ENCODE measurements around the gene STARD8. TPM values are rescaled to one million over a fixed set of nuclear protein-coding genes. Genes with fewer than 3 reads are reported as not detected.

STARD8 gene
- total RNA-seq, 1 experiment from 2014 or later, result not detected

DNA sequence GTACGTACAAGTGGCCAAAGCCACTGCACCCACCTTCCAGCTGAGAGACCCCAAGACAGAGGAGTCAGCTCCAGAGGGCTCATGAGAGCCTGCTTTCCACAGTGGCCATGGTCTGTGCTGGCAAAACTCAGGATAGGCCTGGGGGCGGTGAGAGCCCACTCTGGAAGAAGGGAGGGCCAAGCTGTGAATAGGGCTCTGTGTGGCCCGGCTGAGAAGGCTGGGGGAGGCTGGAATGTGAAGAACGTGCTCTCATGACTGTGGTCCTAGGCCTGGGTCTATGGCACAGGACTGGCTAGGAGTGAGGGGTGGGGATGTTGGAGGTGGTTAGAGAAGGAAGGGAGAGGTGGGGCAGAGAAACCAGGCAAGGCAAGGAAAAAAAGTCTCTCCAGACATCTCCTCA, 13.3 kb downstream of the STARD8 start:
- no peaks in the 10 kb centered on the region for H4K20me1 ChIP-seq (ENCODE audit: insufficient read depth, low read depth, low read length)
- H2AFZ ChIP-seq (ENCODE audit: low read length), result no peak overlapping the region
- no peaks in the 10 kb centered on the region for H3K27me3 ChIP-seq (ENCODE audit: low read length)
- DNase-seq, result no peak
- H3K36me3 ChIP-seq (ENCODE audit: insufficient read depth, low read length), result no peaks in the 10 kb centered on the region
- H3K4me3 ChIP-seq (ENCODE audit: low read length), result no peak overlapping the region
- H3K4me2 ChIP-seq (ENCODE audit: low read depth, low read length, poor library complexity, severe bottlenecking), result no peak overlapping the region
- H3K79me2 ChIP-seq (ENCODE audit: low read length), result no peaks in the 10 kb centered on the region
- no peak overlapping the region for H3K27ac ChIP-seq (ENCODE audit: low read length)
- H3K9me2 ChIP-seq (replicated peaks; ENCODE audit: insufficient read depth, low read length), result no peaks in the 10 kb centered on the region
- H3K4me1 ChIP-seq (ENCODE audit: low read length), result no peaks in the 10 kb centered on the region
- H3K9me3 ChIP-seq (ENCODE audit: low read length), result no peaks in the 10 kb centered on the region
- no peak overlapping the region for H3K9ac ChIP-seq (ENCODE audit: low read length)

DNA sequence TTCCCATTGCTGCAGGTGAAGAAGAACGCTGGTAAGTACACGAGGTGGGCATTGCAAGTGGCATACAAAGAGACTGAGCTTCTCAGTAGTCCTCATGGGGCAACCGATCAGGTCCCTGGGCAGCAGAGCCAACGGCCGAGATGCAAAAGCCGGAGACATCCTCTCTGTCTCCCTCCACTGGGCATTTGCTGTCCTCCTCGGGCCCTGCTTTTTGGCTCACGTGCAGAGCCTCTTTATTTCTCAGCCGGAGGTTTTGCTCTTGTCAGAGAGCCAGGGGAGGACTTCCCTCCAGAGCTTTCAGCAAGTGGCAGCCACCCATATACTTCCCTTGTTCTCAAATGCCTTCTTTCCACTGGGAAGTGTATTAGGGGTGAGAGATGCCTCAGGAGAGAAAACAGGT, 18.0 kb downstream of the STARD8 start:
- Histone ChIP-seq H3K4me3 (ENCODE audit: low read length) (no peak overlapping the region), H3K27me3 (ENCODE audit: low read length) (no peaks in the 10 kb centered on the region), H3K4me1 (ENCODE audit: low read length) (no peaks in the 10 kb centered on the region), H3K4me2 (ENCODE audit: low read depth, low read length, poor library complexity, severe bottlenecking) (no peak overlapping the region), H3K9ac (ENCODE audit: low read length) (no peak overlapping the region), H3K9me3 (ENCODE audit: low read length) (no peaks in the 10 kb centered on the region), H3K27ac (ENCODE audit: low read length) (no peak overlapping the region), H4K20me1 (ENCODE audit: insufficient read depth, low read depth, low read length) (no peaks in the 10 kb centered on the region), H3K9me2 (replicated peaks; ENCODE audit: insufficient read depth, low read length) (no peaks in the 10 kb centered on the region), H2AFZ (ENCODE audit: low read length) (no peak overlapping the region), H3K79me2 (ENCODE audit: low read length) (no peaks in the 10 kb centered on the region), H3K36me3 (ENCODE audit: insufficient read depth, low read length) (no peaks in the 10 kb centered on the region)
- DNase-seq, result no peak

DNA sequence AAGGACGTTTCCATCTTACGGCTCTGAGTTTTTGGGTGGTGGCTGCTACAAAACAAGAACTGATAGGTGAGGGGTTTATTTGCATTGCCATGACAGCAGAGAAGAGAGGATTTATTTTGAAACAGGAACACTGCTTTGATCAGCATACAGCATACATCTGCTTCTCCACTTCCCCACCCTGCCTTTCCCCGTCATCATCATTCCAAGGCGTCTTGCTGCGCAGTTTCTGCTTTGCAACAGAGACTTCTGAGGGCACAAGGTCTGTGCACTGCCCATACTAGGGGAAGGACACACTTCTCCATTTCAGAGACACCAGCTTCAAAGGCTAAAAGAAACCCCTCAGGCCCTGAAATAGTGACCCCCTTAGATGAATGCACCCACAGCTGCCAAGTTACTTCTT, 19.1 kb downstream of the STARD8 start:
- no peaks in the 10 kb centered on the region for H3K9me2 ChIP-seq (replicated peaks; ENCODE audit: insufficient read depth, low read length)
- no peak for DNase-seq
- no peaks in the 10 kb centered on the region for H3K79me2 ChIP-seq (ENCODE audit: low read length)
- H3K9me3 ChIP-seq (ENCODE audit: low read length), result no peaks in the 10 kb centered on the region
- no peak overlapping the region for H3K4me2 ChIP-seq (ENCODE audit: low read depth, low read length, poor library complexity, severe bottlenecking)
- H3K27ac ChIP-seq (ENCODE audit: low read length), result no peak overlapping the region
- no peak overlapping the region for H3K9ac ChIP-seq (ENCODE audit: low read length)
- H3K4me1 ChIP-seq (ENCODE audit: low read length), result no peaks in the 10 kb centered on the region
- no peaks in the 10 kb centered on the region for H4K20me1 ChIP-seq (ENCODE audit: insufficient read depth, low read depth, low read length)
- H3K4me3 ChIP-seq (ENCODE audit: low read length), result no peak overlapping the region
- H3K27me3 ChIP-seq (ENCODE audit: low read length), result no peaks in the 10 kb centered on the region
- H2AFZ ChIP-seq (ENCODE audit: low read length), result no peak overlapping the region
- H3K36me3 ChIP-seq (ENCODE audit: insufficient read depth, low read length), result no peaks in the 10 kb centered on the region

DNA sequence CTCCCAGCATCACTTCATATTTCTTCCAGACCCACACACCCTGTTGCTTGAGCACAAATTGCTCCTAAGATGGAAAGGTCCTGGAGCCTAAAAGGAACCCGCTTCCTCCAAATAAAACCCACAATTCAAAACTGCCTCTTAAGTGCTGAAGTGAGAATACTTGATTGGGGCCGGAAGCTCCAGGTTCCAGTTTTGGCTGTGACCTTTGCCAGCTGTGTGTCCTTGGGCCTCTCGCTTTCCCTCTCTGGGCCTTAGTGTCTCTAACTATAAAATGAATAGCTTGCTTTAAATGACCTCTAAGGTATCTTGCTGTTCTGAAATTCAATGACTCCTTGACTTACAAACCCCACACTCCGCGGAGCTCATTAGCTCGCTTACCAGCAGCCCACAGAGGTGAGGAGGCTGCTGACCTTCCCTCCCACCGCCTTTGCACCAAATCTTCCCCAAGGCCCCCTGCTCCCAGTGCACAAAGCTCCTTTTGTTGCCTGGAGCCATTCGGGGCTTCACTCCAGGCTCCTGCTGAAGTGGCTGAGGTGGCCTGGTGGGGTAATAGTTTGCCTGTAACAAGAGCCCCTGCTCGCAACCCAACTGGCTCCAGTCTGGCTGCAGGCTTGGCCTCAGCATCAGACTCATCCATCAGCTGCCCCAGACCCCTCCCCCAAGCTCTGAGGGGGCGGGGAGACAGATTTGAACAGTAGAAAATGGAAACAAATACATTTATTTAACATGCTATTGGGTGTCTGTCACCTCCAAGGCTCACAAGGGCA, 21.8 kb downstream of the STARD8 start:
- H3K9me2 ChIP-seq (replicated peaks; ENCODE audit: insufficient read depth, low read length), result no peaks in the 10 kb centered on the region
- H3K36me3 ChIP-seq (ENCODE audit: insufficient read depth, low read length), result no peaks in the 10 kb centered on the region
- no peaks in the 10 kb centered on the region for H3K9me3 ChIP-seq (ENCODE audit: low read length)
- H3K79me2 ChIP-seq (ENCODE audit: low read length), result no peaks in the 10 kb centered on the region
- DNase-seq, result no peak
- no peaks in the 10 kb centered on the region for H3K27me3 ChIP-seq (ENCODE audit: low read length)
- no peak overlapping the region for H3K9ac ChIP-seq (ENCODE audit: low read length)
- no peaks in the 10 kb centered on the region for H4K20me1 ChIP-seq (ENCODE audit: insufficient read depth, low read depth, low read length)
- no peak overlapping the region for H2AFZ ChIP-seq (ENCODE audit: low read length)
- no peak overlapping the region for H3K4me3 ChIP-seq (ENCODE audit: low read length)
- no peak overlapping the region for H3K27ac ChIP-seq (ENCODE audit: low read length)
- H3K4me1 ChIP-seq (ENCODE audit: low read length), result no peaks in the 10 kb centered on the region
- H3K4me2 ChIP-seq (ENCODE audit: low read depth, low read length, poor library complexity, severe bottlenecking), result no peak overlapping the region

DNA sequence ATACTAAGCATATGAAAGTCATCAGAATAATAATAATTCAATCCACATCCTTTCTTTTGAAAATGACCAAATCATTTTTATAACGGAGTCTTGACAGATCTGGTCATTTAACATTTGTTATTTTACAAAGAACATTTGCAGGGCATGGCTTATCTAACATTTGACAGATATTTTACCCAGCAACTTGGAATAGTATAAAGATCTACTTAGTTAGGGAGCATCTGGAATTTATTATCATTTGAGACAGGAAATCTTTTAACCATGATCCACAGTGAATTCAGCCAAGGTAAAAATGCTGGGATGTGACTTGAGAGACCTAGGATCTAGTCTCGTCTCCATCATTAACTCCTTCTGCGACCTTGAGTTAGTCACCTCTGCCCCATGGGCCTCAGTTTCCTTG, 22.4 kb downstream of the STARD8 start:
- H3K9me3 ChIP-seq (ENCODE audit: low read length), result no peaks in the 10 kb centered on the region
- H3K9ac ChIP-seq (ENCODE audit: low read length), result no peak overlapping the region
- H3K4me2 ChIP-seq (ENCODE audit: low read depth, low read length, poor library complexity, severe bottlenecking), result no peak overlapping the region
- no peaks in the 10 kb centered on the region for H3K9me2 ChIP-seq (replicated peaks; ENCODE audit: insufficient read depth, low read length)
- no peak for DNase-seq
- no peaks in the 10 kb centered on the region for H3K4me1 ChIP-seq (ENCODE audit: low read length)
- no peaks in the 10 kb centered on the region for H4K20me1 ChIP-seq (ENCODE audit: insufficient read depth, low read depth, low read length)
- H2AFZ ChIP-seq (ENCODE audit: low read length), result no peak overlapping the region
- no peaks in the 10 kb centered on the region for H3K36me3 ChIP-seq (ENCODE audit: insufficient read depth, low read length)
- no peaks in the 10 kb centered on the region for H3K27me3 ChIP-seq (ENCODE audit: low read length)
- H3K27ac ChIP-seq (ENCODE audit: low read length), result no peak overlapping the region
- no peak overlapping the region for H3K4me3 ChIP-seq (ENCODE audit: low read length)
- H3K79me2 ChIP-seq (ENCODE audit: low read length), result no peaks in the 10 kb centered on the region

- Histone ChIP-seq H3K27me3 (ENCODE audit: low read length) (no peaks in the 10 kb centered on the region), H3K36me3 (ENCODE audit: insufficient read depth, low read length) (no peaks in the 10 kb centered on the region), H3K9me2 (replicated peaks; ENCODE audit: insufficient read depth, low read length) (no peaks in the 10 kb centered on the region), H3K79me2 (ENCODE audit: low read length) (no peaks in the 10 kb centered on the region), H3K9ac (ENCODE audit: low read length) (no peak overlapping the region), H4K20me1 (ENCODE audit: insufficient read depth, low read depth, low read length) (no peaks in the 10 kb centered on the region), H3K4me3 (ENCODE audit: low read length) (no peak overlapping the region), H2AFZ (ENCODE audit: low read length) (no peak overlapping the region), H3K4me1 (ENCODE audit: low read length) (no peaks in the 10 kb centered on the region), H3K9me3 (ENCODE audit: low read length) (no peaks in the 10 kb centered on the region), H3K27ac (ENCODE audit: low read length) (no peak overlapping the region), H3K4me2 (ENCODE audit: low read depth, low read length, poor library complexity, severe bottlenecking) (no peak overlapping the region)
- no peak for DNase-seq
These were observed 23.8 kb downstream of the STARD8 start for GRCh38 chrX:68671221-68671620.

- Histone ChIP-seq H3K27ac (ENCODE audit: low read length) (no peak overlapping the region), H3K4me1 (ENCODE audit: low read length) (no peaks in the 10 kb centered on the region), H3K9me2 (replicated peaks; ENCODE audit: insufficient read depth, low read length) (no peaks in the 10 kb centered on the region), H3K4me3 (ENCODE audit: low read length) (no peak overlapping the region), H2AFZ (ENCODE audit: low read length) (no peak overlapping the region), H4K20me1 (ENCODE audit: insufficient read depth, low read depth, low read length) (no peaks in the 10 kb centered on the region), H3K9me3 (ENCODE audit: low read length) (no peaks in the 10 kb centered on the region), H3K36me3 (ENCODE audit: insufficient read depth, low read length) (no peaks in the 10 kb centered on the region), H3K27me3 (ENCODE audit: low read length) (no peaks in the 10 kb centered on the region), H3K9ac (ENCODE audit: low read length) (no peak overlapping the region), H3K4me2 (ENCODE audit: low read depth, low read length, poor library complexity, severe bottlenecking) (no peak overlapping the region), H3K79me2 (ENCODE audit: low read length) (no peaks in the 10 kb centered on the region)
- DNase-seq, result no peak
These were observed 25.3 kb downstream of the STARD8 start for GRCh38 chrX:68672581-68673318.

DNA sequence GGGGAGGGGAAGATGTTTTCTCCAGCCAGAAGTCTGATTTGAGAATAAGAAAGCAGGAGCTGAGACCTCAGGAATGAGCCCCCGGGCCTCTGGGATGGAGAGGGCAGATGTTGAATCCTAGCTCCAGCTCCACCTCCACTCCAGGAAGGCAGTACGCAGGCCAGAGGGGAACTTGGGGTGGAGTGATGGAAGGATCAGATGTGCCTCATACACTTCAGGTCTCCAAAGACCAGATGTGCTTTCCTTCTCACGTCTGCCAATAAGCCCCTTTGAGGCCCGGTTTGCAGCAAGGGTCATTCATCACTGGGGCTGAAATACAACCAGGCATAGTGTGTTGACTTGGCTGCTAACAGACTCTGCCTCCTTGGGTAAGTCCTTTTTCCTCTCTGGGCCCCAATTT, 28.1 kb downstream of the STARD8 start:
- no peak overlapping the region for H3K4me2 ChIP-seq (ENCODE audit: low read depth, low read length, poor library complexity, severe bottlenecking)
- H3K79me2 ChIP-seq (ENCODE audit: low read length), result no peaks in the 10 kb centered on the region
- no peak overlapping the region for H2AFZ ChIP-seq (ENCODE audit: low read length)
- no peaks in the 10 kb centered on the region for H3K27me3 ChIP-seq (ENCODE audit: low read length)
- no peak for DNase-seq
- no peaks in the 10 kb centered on the region for H3K36me3 ChIP-seq (ENCODE audit: insufficient read depth, low read length)
- no peaks in the 10 kb centered on the region for H3K9me2 ChIP-seq (replicated peaks; ENCODE audit: insufficient read depth, low read length)
- H3K4me3 ChIP-seq (ENCODE audit: low read length), result no peak overlapping the region
- H3K27ac ChIP-seq (ENCODE audit: low read length), result no peak overlapping the region
- no peaks in the 10 kb centered on the region for H3K4me1 ChIP-seq (ENCODE audit: low read length)
- H3K9ac ChIP-seq (ENCODE audit: low read length), result no peak overlapping the region
- no peaks in the 10 kb centered on the region for H4K20me1 ChIP-seq (ENCODE audit: insufficient read depth, low read depth, low read length)
- no peaks in the 10 kb centered on the region for H3K9me3 ChIP-seq (ENCODE audit: low read length)

Data from Karpas-422 (cell line).